NCI-H1694 (cell line): ENCODE measurements around the gene FAM185A.
"Not testable (repeated sequence)": the region's sequence is repeated elsewhere in the genome, so short reads cannot be mapped to it uniquely, and the experiment has no call there.

Experiments
- DNase-seq: peaks from one replicate; lab custom pipeline; 2025; lab: John Stamatoyannopoulos, UW

Gene FAM185A

GRCh38 chr7:102830197-102830596, 81.4 kb downstream of the FAM185A start:
- no peak for DNase-seq

GRCh38 chr7:102832674-102833073, 83.9 kb downstream of the FAM185A start:
- DNase-seq: no peak

- no peak for DNase-seq
Measured at GRCh38 chr7:102833343-102833742, 84.5 kb downstream of the FAM185A start.

- no peak for DNase-seq
Measured at GRCh38 chr7:102834466-102834865, 85.7 kb downstream of the FAM185A start.

GRCh38 chr7:102834999-102835398, 86.2 kb downstream of the FAM185A start:
- DNase-seq: no peak

GRCh38 chr7:102836191-102836919, 87.6 kb downstream of the FAM185A start:
- peak; percentile 29 for DNase-seq

- no peak for DNase-seq
Measured at GRCh38 chr7:102836977-102837376, 88.2 kb downstream of the FAM185A start.

- no peak for DNase-seq
Measured at GRCh38 chr7:102837802-102838201, 89.0 kb downstream of the FAM185A start.

GRCh38 chr7:102838572-102839101, 89.8 kb downstream of the FAM185A start:
- DNase-seq: not testable (repeated sequence)

GRCh38 chr7:102840404-102840803, 91.6 kb downstream of the FAM185A start:
- DNase-seq: no peak

GRCh38 chr7:102841290-102841689, 92.5 kb downstream of the FAM185A start:
- no peak for DNase-seq

- DNase-seq: no peak
Measured at GRCh38 chr7:102842284-102842683, 93.5 kb downstream of the FAM185A start.

- no peak for DNase-seq
Measured at GRCh38 chr7:102843850-102844249, 95.1 kb downstream of the FAM185A start.

GRCh38 chr7:102845346-102845745, 96.5 kb downstream of the FAM185A start:
- DNase-seq: no peak

GRCh38 chr7:102849079-102849478, 100.3 kb downstream of the FAM185A start:
- DNase-seq: no peak

GRCh38 chr7:102849538-102849937, 100.7 kb downstream of the FAM185A start:
- DNase-seq: no peak

- DNase-seq: no peak
Measured at GRCh38 chr7:102856036-102856435, 107.2 kb downstream of the FAM185A start.
